ENCODE data around the gene TCP11L2. TPM values are rescaled to one million over a fixed set of nuclear protein-coding genes. Genes with fewer than 3 reads are reported as not detected.
A peak's percentile ranks its signal among the peaks of the same experiment; 100 is the strongest.

Gene TCP11L2
- total RNA-seq, 4 donors from 2014 or later: 22.3 to 59.7 (median 45.2) TPM

DNA sequence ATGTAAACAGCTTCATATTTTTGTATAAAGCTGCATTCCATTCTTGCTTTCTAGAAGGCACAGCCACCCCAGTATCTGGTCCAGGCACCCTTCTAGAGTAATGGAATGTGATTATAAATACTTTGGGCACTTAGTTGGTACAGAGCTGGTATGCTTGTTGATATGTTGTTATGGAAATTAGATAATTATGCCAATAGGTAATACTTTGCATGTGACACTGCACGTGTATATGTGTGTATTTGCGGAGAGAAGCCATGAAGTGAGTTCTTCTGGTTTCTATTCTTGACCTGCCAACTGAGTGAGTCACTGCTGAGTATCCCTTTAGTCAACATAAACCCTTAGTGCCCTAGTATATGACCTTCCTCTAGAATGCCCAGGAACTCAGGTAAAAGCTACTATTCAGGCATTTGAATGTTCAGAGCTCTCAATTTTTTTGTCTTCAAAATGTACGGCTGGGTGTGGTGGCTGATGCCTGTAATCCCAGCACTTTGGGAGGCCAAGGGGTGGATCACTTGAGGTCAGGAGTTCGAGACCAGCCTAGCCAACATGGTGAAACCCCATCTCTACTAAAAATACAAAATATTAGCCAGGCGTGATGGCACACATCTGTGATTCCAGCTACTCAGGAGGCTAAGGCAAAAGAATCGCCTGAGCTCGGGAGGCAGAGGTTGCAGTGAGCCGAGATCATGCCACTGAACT, 6.2 kb upstream of the TCP11L2 start:
- Histone ChIP-seq H3K4me3 (no peak overlapping the region), H3K27ac (no peak overlapping the region), H3K36me3 (no peaks in the 10 kb centered on the region), H3K9me3 (no peaks in the 10 kb centered on the region), H3K27me3 (no peaks in the 10 kb centered on the region), H3K4me1 (no peaks in the 10 kb centered on the region)
- TF ChIP-seq CTCF (IDR thresholded peaks at IDR 0.05) (no peak), POLR2A (IDR thresholded peaks at IDR 0.05) (no peak)
- intact Hi-C loops (cut with DNase I; ENCODE audit: low total_unique reads): no loop called here
- no peak for DNase-seq

DNA sequence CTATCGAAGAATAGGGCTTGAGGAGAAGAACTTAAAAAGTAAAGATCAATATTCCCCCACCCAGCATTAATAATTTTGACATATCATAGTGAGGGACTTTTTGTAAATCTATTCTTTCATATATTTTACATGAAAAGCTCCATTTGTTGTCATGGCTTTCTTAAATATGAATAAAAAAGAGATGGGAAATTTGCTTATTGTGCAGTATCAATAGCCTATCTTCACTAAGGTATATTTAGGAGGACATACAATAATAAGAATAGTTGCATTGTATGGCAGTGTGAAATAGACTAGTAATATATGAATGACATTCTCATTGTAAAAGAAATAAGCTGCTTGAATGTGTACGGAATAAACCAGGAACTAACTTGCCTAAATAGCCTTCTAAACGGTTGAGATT, 5.5 kb upstream of the TCP11L2 start:
- TF ChIP-seq POLR2A (IDR thresholded peaks at IDR 0.05) (no peak), CTCF (IDR thresholded peaks at IDR 0.05) (no peak)
- intact Hi-C loops (cut with DNase I; ENCODE audit: low total_unique reads): no loop called here
- DNase-seq: no peak
- no peaks in the 10 kb centered on the region for H3K27me3 ChIP-seq
- H3K9me3 ChIP-seq: no peaks in the 10 kb centered on the region
- no peak overlapping the region for H3K27ac ChIP-seq
- H3K36me3 ChIP-seq: no peaks in the 10 kb centered on the region
- no peak overlapping the region for H3K4me3 ChIP-seq
- no peaks in the 10 kb centered on the region for H3K4me1 ChIP-seq

- TF ChIP-seq POLR2A (IDR thresholded peaks at IDR 0.05): no peak
- no peak for TF ChIP-seq CTCF (IDR thresholded peaks at IDR 0.05)
- DNase-seq: no peak
- Histone ChIP-seq H3K36me3 (no peaks in the 10 kb centered on the region), H3K27me3 (no peaks in the 10 kb centered on the region), H3K27ac (no peak overlapping the region), H3K4me3 (no peak overlapping the region), H3K9me3 (no peaks in the 10 kb centered on the region), H3K4me1 (no peaks in the 10 kb centered on the region)
- intact Hi-C loops (cut with DNase I; ENCODE audit: low total_unique reads): no loop called here
These were observed 4.9 kb upstream of the TCP11L2 start for GRCh38 chr12:106297681-106298080.

- Histone ChIP-seq H3K27ac (no peak overlapping the region), H3K9me3 (no peaks in the 10 kb centered on the region), H3K4me1 (peaks cover 0 to 2% of the 10 kb centered on the region in 2 donors), H3K4me3 (no peak overlapping the region), H3K27me3 (no peaks in the 10 kb centered on the region), H3K36me3 (no peaks in the 10 kb centered on the region)
- no peak for DNase-seq
- intact Hi-C loops (cut with DNase I; ENCODE audit: low total_unique reads): no loop called here
- TF ChIP-seq CTCF (IDR thresholded peaks at IDR 0.05) (no peak), POLR2A (IDR thresholded peaks at IDR 0.05) (no peak)
These were observed 3.2 kb upstream of the TCP11L2 start for GRCh38 chr12:106299202-106299774.

DNA sequence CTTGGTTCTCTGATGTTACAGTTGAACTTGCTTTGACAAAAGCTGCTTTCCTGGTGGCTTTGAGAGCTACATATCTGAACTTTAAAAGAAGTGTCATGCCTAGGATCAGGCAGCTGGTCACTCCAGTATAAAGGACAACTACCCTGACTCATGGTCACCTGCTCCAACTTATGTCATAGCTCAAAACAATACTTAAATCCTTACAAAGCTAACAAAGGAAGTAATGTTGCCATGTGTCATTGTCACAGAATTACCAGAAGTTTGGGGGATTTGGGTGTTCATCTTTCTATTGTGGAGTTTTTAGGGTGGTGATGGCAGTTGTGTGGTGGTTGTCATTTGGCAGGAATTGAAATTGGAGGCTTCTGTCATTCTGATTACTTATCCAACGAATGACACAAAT, 1.8 kb upstream of the TCP11L2 start:
- Histone ChIP-seq H3K27ac (peak overlapping the region in 1 of 2 donors; percentile 96), H3K27me3 (no peaks in the 10 kb centered on the region), H3K36me3 (no peaks in the 10 kb centered on the region), H3K4me3 (no peak overlapping the region), H3K4me1 (peaks cover 7 to 8% of the 10 kb centered on the region in 2 donors), H3K9me3 (no peaks in the 10 kb centered on the region)
- DNase-seq: no peak
- TF ChIP-seq CTCF (IDR thresholded peaks at IDR 0.05) (no peak), POLR2A (IDR thresholded peaks at IDR 0.05) (no peak)
- intact Hi-C loops (cut with DNase I; ENCODE audit: low total_unique reads): no loop called here

All from uterus (tissue), 4 donors.